HEK293 (cell line): ENCODE data around the gene C1orf226.

Source experiments
- AEBP2 ChIP-seq: fragments of 450-650 bp; formaldehyde crosslinking; IDR thresholded peaks from 2 replicates; pipeline ENCODE4 v1.5.1; 2016; ENCODE audit warnings: missing biosample characterization, missing genetic modification characterization, borderline replicate concordance
- ATF2 ChIP-seq: fragments of 450-650 bp; formaldehyde crosslinking; IDR thresholded peaks from 2 replicates; pipeline ENCODE4 v1.5.1; 2016; ENCODE audit warnings: missing biosample characterization, missing genetic modification characterization, low read depth
- HOXD13 ChIP-seq: sonication (generic); formaldehyde crosslinking; IDR thresholded peaks from 2 replicates; pipeline ENCODE4 v1.8.0; 2022; ENCODE audit warnings: missing genetic modification reagents, borderline replicate concordance
- KLF1 ChIP-seq: fragments of 450-650 bp; formaldehyde crosslinking; IDR thresholded peaks from 2 replicates; pipeline ENCODE4 v1.5.1; 2016; ENCODE audit warnings: missing biosample characterization, missing genetic modification characterization
- MZF1 ChIP-seq: fragments of 450-650 bp; formaldehyde crosslinking; IDR thresholded peaks from 2 replicates; pipeline ENCODE4 v1.5.1; 2017; ENCODE audit warnings: missing biosample characterization, missing genetic modification characterization, borderline replicate concordance
- SCRT2 ChIP-seq: fragments of 450-650 bp; formaldehyde crosslinking; IDR thresholded peaks from 2 replicates; pipeline ENCODE4 v1.5.1; 2016; ENCODE audit warnings: missing biosample characterization, missing genetic modification characterization
- WT1 ChIP-seq: fragments of 450-650 bp; formaldehyde crosslinking; IDR thresholded peaks from 2 replicates; pipeline ENCODE4 v1.5.1; 2016; ENCODE audit warnings: missing biosample characterization, missing genetic modification characterization
- ZBTB6 ChIP-seq: fragments of 450-650 bp; formaldehyde crosslinking; IDR thresholded peaks from 2 replicates; pipeline ENCODE4 v1.5.1; 2017; ENCODE audit warnings: missing biosample characterization, missing genetic modification characterization
- ZFP3 ChIP-seq: fragments of 450-650 bp; formaldehyde crosslinking; IDR thresholded peaks from 2 replicates; pipeline ENCODE4 v1.5.1; 2016; ENCODE audit warnings: low read depth, missing biosample characterization, missing genetic modification characterization
- ZIC2 ChIP-seq: fragments of 450-650 bp; formaldehyde crosslinking; IDR thresholded peaks from 2 replicates; pipeline ENCODE4 v1.5.1; 2016; ENCODE audit warnings: missing biosample characterization, missing genetic modification characterization
- ZNF121 ChIP-seq: fragments of 450-650 bp; formaldehyde crosslinking; IDR thresholded peaks from 2 replicates; pipeline ENCODE4 v1.5.1; 2016; ENCODE audit warnings: missing biosample characterization, missing genetic modification characterization
- ZNF133 ChIP-seq: fragments of 450-650 bp; formaldehyde crosslinking; IDR thresholded peaks from 2 replicates; pipeline ENCODE4 v1.5.1; 2016; ENCODE audit warnings: missing biosample characterization, missing genetic modification characterization
- ZNF211 ChIP-seq: fragments of 450-650 bp; formaldehyde crosslinking; IDR thresholded peaks from 2 replicates; pipeline ENCODE4 v1.5.1; 2016; ENCODE audit warnings: low read depth, missing biosample characterization, missing genetic modification characterization
- ZNF26 ChIP-seq: fragments of 450-650 bp; formaldehyde crosslinking; IDR thresholded peaks from 2 replicates; pipeline ENCODE4 v1.5.1; 2016; ENCODE audit warnings: missing biosample characterization, missing genetic modification characterization
- ZNF324 ChIP-seq: fragments of 450-650 bp; formaldehyde crosslinking; IDR thresholded peaks from 2 replicates; pipeline ENCODE4 v1.5.1; 2016; ENCODE audit warnings: missing biosample characterization, missing genetic modification characterization
- ZNF362 ChIP-seq: fragments of 450-650 bp; formaldehyde crosslinking; IDR thresholded peaks from 2 replicates; pipeline ENCODE4 v1.5.1; 2016; ENCODE audit warnings: missing biosample characterization, missing genetic modification characterization
- ZNF37A ChIP-seq: fragments of 450-650 bp; IDR thresholded peaks from 2 replicates; pipeline ENCODE4 v1.5.1; 2018; ENCODE audit warnings: missing biosample characterization, missing genetic modification characterization
- ZNF391 ChIP-seq: fragments of 450-650 bp; formaldehyde crosslinking; IDR thresholded peaks from 2 replicates; pipeline ENCODE4 v1.5.1; 2016; ENCODE audit warnings: low read depth, missing biosample characterization, missing genetic modification characterization, borderline replicate concordance
- ZNF398 ChIP-seq: fragments of 450-650 bp; formaldehyde crosslinking; IDR thresholded peaks from 2 replicates; pipeline ENCODE4 v1.5.1; 2017; ENCODE audit warnings: missing biosample characterization, missing genetic modification characterization
- ZNF423 ChIP-seq: fragments of 450-650 bp; formaldehyde crosslinking; IDR thresholded peaks from 2 replicates; pipeline ENCODE4 v1.5.1; 2016; ENCODE audit warnings: missing biosample characterization, missing genetic modification characterization
- ZNF449 ChIP-seq: fragments of 450-650 bp; formaldehyde crosslinking; IDR thresholded peaks from 2 replicates; pipeline ENCODE4 v1.5.1; 2017; ENCODE audit warnings: missing biosample characterization, mild to moderate bottlenecking, missing genetic modification characterization, moderate library complexity
- ZNF521 ChIP-seq: fragments of 450-650 bp; formaldehyde crosslinking; IDR thresholded peaks from 2 replicates; pipeline ENCODE4 v1.5.1; 2017; ENCODE audit warnings: missing biosample characterization, mild to moderate bottlenecking, missing genetic modification characterization
- ZNF561 ChIP-seq: fragments of 450-650 bp; IDR thresholded peaks from 2 replicates; pipeline ENCODE4 v1.5.1; 2018; ENCODE audit warnings: missing biosample characterization, missing genetic modification characterization, borderline replicate concordance
- ZNF629 ChIP-seq: fragments of 450-650 bp; formaldehyde crosslinking; IDR thresholded peaks from 2 replicates; pipeline ENCODE4 v1.5.1; 2017; ENCODE audit warnings: missing biosample characterization, missing genetic modification characterization
- ZNF645 ChIP-seq: fragments of 450-650 bp; formaldehyde crosslinking; IDR thresholded peaks from 2 replicates; pipeline ENCODE4; 2016; ENCODE audit warnings: missing biosample characterization, missing genetic modification characterization
- ZNF664 ChIP-seq: fragments of 450-650 bp; formaldehyde crosslinking; IDR thresholded peaks from 2 replicates; pipeline ENCODE4 v1.5.1; 2016; ENCODE audit warnings: missing biosample characterization, missing genetic modification characterization
- ZSCAN18 ChIP-seq: fragments of 450-650 bp; formaldehyde crosslinking; IDR thresholded peaks from 2 replicates; pipeline ENCODE4 v1.5.1; 2016; ENCODE audit warnings: missing biosample characterization, missing genetic modification characterization
- ZSCAN30 ChIP-seq: fragments of 450-650 bp; IDR thresholded peaks from 2 replicates; pipeline ENCODE4 v1.5.1; 2018; ENCODE audit warnings: missing biosample characterization, mild to moderate bottlenecking, missing genetic modification characterization, moderate library complexity

Gene C1orf226

GRCh38 chr1:162342452-162342983, 39.0 kb upstream of the C1orf226 start (continued):
- TF ChIP-seq AEBP2 (no peak), ZNF645 (tag by site-specific recombination) (no peak), WT1 (tag by site-specific recombination) (no peak), ZNF324 (no peak), ZSCAN18 (tag by site-specific recombination) (no peak), ZNF521 (tag by site-specific recombination) (no peak), ZNF423 (tag by site-specific recombination) (no peak), MZF1 (no peak), ZFP3 (no peak), ZSCAN30 (tag by site-specific recombination) (no peak), KLF1 (tag by site-specific recombination) (no peak), ZBTB6 (tag by site-specific recombination) (no peak), ZNF449 (tag by site-specific recombination) (no peak), ATF2 (peak; percentile 80), ZNF121 (tag by site-specific recombination) (no peak), ZNF664 (no peak), ZNF37A (tag by site-specific recombination) (no peak), ZIC2 (no peak), ZNF629 (tag by site-specific recombination) (peak; percentile 51; the same call in 1 of the 2 replicates), ZNF391 (tag by site-specific recombination) (no peak), ZNF133 (tag by site-specific recombination) (no peak), SCRT2 (tag by site-specific recombination) (peak; percentile 95), ZNF26 (tag by site-specific recombination) (no peak), ZNF561 (tag by site-specific recombination) (no peak), ZNF398 (peak; percentile 36; the same call in 1 of the 2 replicates), HOXD13 (CRISPR knock-in tag) (no peak), ZNF362 (no peak), ZNF211 (tag by site-specific recombination) (no peak)
